MCF 10A (cell line): ENCODE results near the gene CD9. TPM values are rescaled to one million over a fixed set of nuclear protein-coding genes. Genes with fewer than 3 reads are reported as not detected.

Experiments
- BruUV-seq: library from RNA; stranded (reverse); fragments of 400-500 nt; replicated peaks from 2 replicates; lab custom pipeline; 2021; lab: Mats Ljungman, UMichigan
- CTCF ChIA-PET: fragments of 300-600 bp; sonication (Branson Sonifier 250); formaldehyde crosslinking; extraction: SDS; loops from one replicate; lab custom pipeline; 2021; ENCODE audit warnings: antibody characterized with exemption, inconsistent platforms; lab: Yijun Ruan, JAX
- POLR2A ChIA-PET: fragments of 300-600, 350-650 bp; sonication (Branson Sonifier 250); formaldehyde crosslinking; extraction: SDS; loops from one replicate; lab custom pipeline; 2020; ENCODE audit warnings: antibody characterized with exemption, inconsistent platforms; lab: Yijun Ruan, JAX
- DNase-seq: peaks from one replicate; pipeline ENCODE4 v3.0.0-alpha.2; 2018; ENCODE audit not compliant: unreplicated experiment
- H3K27ac Mint-ChIP-seq: one replicate; pipeline ENCODE4 v1.8.0; 2022; ENCODE audit warnings: mild to moderate bottlenecking, low read depth, mixed read lengths; ENCODE audit not compliant: unreplicated experiment
- H3K27me3 Mint-ChIP-seq: one replicate; pipeline ENCODE4 v1.8.0; 2022; ENCODE audit warnings: mixed read lengths; ENCODE audit not compliant: insufficient read depth, unreplicated experiment
- H3K36me3 Mint-ChIP-seq: one replicate; pipeline ENCODE4 v1.8.0; 2022; ENCODE audit warnings: mild to moderate bottlenecking, moderate library complexity, mixed read lengths; ENCODE audit not compliant: insufficient read depth, unreplicated experiment
- H3K4me1 Mint-ChIP-seq: one replicate; pipeline ENCODE4 v1.8.0; 2022; ENCODE audit warnings: mixed read lengths; ENCODE audit not compliant: insufficient read depth, unreplicated experiment
- H3K4me3 Mint-ChIP-seq: one replicate; pipeline ENCODE4 v1.8.0; 2022; ENCODE audit warnings: mild to moderate bottlenecking, moderate library complexity, mixed read lengths; ENCODE audit not compliant: unreplicated experiment
- H3K9me3 Mint-ChIP-seq: one replicate; pipeline ENCODE4 v1.8.0; 2022; ENCODE audit warnings: mixed read lengths; ENCODE audit not compliant: unreplicated experiment
- CTCF ChIP-seq: fragments of 200-600 bp; IDR thresholded peaks from one replicate; pipeline ENCODE4 v1.8.0; 2022; ENCODE audit warnings: antibody characterized with exemption, mild to moderate bottlenecking; ENCODE audit not compliant: unreplicated experiment
- intact Hi-C: fragments of 100-400 bp; cut with micrococcal nuclease; formaldehyde crosslinking; loops from 2 replicates; pipeline ENCODE4 v1.14.1; 2022
- total RNA-seq: library from RNA; stranded (reverse); gene quantifications from 2 replicates; pipeline ENCODE4 v1.2.3, GENCODE V29; 2022

CD9 gene
- total RNA-seq, 1 experiment from 2014 or later: 31.1 TPM

GRCh38 chr12:6274231-6275221, 74.3 kb downstream of the CD9 start:
- no peak for DNase-seq
- intact Hi-C loops: loop anchor here (5.0 kb wide), 1 partner anchor 47 kb away; no protein-coding TSS in a partner anchor
- BruUV-seq: no TSS peak
- ChIA-PET CTCF (interaction anchor here (0.6 to 10.1 kb wide), 7 partner anchors 10 to 191 kb away, joined by 3 to 369 read pairs (median 5); partner anchors contain the start of gene CD9), POLR2A (interaction anchor here (0.7 to 11.1 kb wide), 5 partner anchors 52 to 260 kb away, joined by 3 to 480 read pairs (median 36); partner anchors contain the start of genes CD9 and GAPDH)
- Mint-ChIP-seq H3K27ac (peak overlapping the region; percentile 52), H3K4me1 (peaks cover 35% of the 10 kb centered on the region), H3K4me3 (no peak overlapping the region), H3K9me3 (no peaks in the 10 kb centered on the region), H3K27me3 (no peaks in the 10 kb centered on the region), H3K36me3 (no peaks in the 10 kb centered on the region)
- TF ChIP-seq CTCF: no peak

GRCh38 chr12:6275928-6276887, 76.0 kb downstream of the CD9 start:
- H3K9me3 Mint-ChIP-seq: no peaks in the 10 kb centered on the region
- H3K27ac Mint-ChIP-seq: peak overlapping the region; percentile 35
- ChIA-PET CTCF (interaction anchor here (0.7 to 10.1 kb wide), 10 partner anchors 8 to 287 kb away, joined by 3 to 369 read pairs (median 4); partner anchors contain the start of gene CD9), POLR2A (interaction anchor here (0.9 to 11.1 kb wide), 6 partner anchors 11 to 108 kb away, joined by 3 to 480 read pairs (median 56); partner anchors contain the start of genes CD9 and LTBR)
- intact Hi-C loops: no loop called here
- TF ChIP-seq CTCF: no peak
- no peaks in the 10 kb centered on the region for H3K36me3 Mint-ChIP-seq
- BruUV-seq: no TSS peak
- H3K27me3 Mint-ChIP-seq: no peaks in the 10 kb centered on the region
- no peak overlapping the region for H3K4me3 Mint-ChIP-seq
- peaks cover 52% of the 10 kb centered on the region for H3K4me1 Mint-ChIP-seq
- no peak for DNase-seq

- no peak for TF ChIP-seq CTCF
- Mint-ChIP-seq H3K27ac (peak overlapping the region; percentile 35), H3K27me3 (no peaks in the 10 kb centered on the region), H3K36me3 (peaks cover 3% of the 10 kb centered on the region), H3K4me1 (peaks cover 54% of the 10 kb centered on the region), H3K9me3 (no peaks in the 10 kb centered on the region), H3K4me3 (no peak overlapping the region)
- intact Hi-C loops: no loop called here
- no TSS peak for BruUV-seq
- CTCF ChIA-PET: interaction anchor here (0.7 to 10.1 kb wide), 13 partner anchors 9 to 289 kb away, joined by 3 to 369 read pairs (median 7); partner anchors contain the start of gene CD9
- POLR2A ChIA-PET: interaction anchor here (0.7 to 11.1 kb wide), 15 partner anchors 10 to 213 kb away, joined by 3 to 480 read pairs (median 7); partner anchors contain the start of gene CD9
- DNase-seq: peak; percentile 81
Measured at GRCh38 chr12:6276956-6277620, 76.9 kb downstream of the CD9 start.
